Panc1 (cell line): Measurements from ENCODE around the gene TSPAN2. TPM values are rescaled to one million over a fixed set of nuclear protein-coding genes. Genes with fewer than 3 reads are reported as not detected.

ENCODE experiments used
- ATAC-seq: fragments of 200-7000 bp; cut with Tn5 transposase; 2 replicates; pipeline ENCODE4 v1.9.1; 2020; ENCODE audit warnings: mild to moderate bottlenecking, moderate library complexity
- BruUV-seq: library from RNA; stranded (reverse); fragments of 400-500 nt; replicated peaks from 2 replicates; lab custom pipeline; 2021; lab: Mats Ljungman, UMichigan
- CTCF ChIA-PET: fragments of 300-600 bp; sonication (Branson Sonifier 250); formaldehyde crosslinking; loops from one replicate; lab custom pipeline; 2022; ENCODE audit warnings: antibody characterized with exemption; lab: Charles Lee
- POLR2A ChIA-PET: fragments of 300-600 bp; sonication (Branson Sonifier 250); formaldehyde crosslinking; loops from one replicate; lab custom pipeline; 2022; ENCODE audit warnings: antibody characterized with exemption; lab: Charles Lee
- DNase-seq: peaks from one replicate; pipeline ENCODE4 v3.0.0-alpha.2; 2010; ENCODE audit warnings: low read depth, low spot score
- H3K27ac ChIP-seq: 2 replicates; pipeline ENCODE4 v1.5.1; 2011; ENCODE audit warnings: mild to moderate bottlenecking, low read length, inconsistent platforms
- H3K27me3 ChIP-seq: fragments of 200-500 bp; sonication (Bioruptor generic); 2 replicates; pipeline ENCODE4 v1.6.0; 2014; ENCODE audit warnings: low read length, inconsistent platforms; ENCODE audit not compliant: control insufficient read depth, insufficient read depth
- H3K36me3 ChIP-seq: fragments of 200-500 bp; sonication (Bioruptor generic); 2 replicates; pipeline ENCODE4 v1.5.1; 2014; ENCODE audit warnings: inconsistent platforms, mild to moderate bottlenecking, low read length, moderate library complexity; ENCODE audit not compliant: control insufficient read depth, insufficient read depth
- H3K4me1 ChIP-seq: 2 replicates; pipeline ENCODE4 v1.5.1; 2011; ENCODE audit warnings: inconsistent platforms, mild to moderate bottlenecking, low read length, moderate library complexity; ENCODE audit not compliant: control insufficient read depth, insufficient read depth
- H3K4me3 ChIP-seq, 2 experiments: 2 replicates each; pipeline ENCODE4 v1.5.1; 2011 to 2012; ENCODE audit warnings: low read depth in 2 of 2, low read length in 2 of 2, mild to moderate bottlenecking in 2 of 2, inconsistent platforms in 1 of 2, moderate library complexity in 1 of 2
- H3K9me3 ChIP-seq: fragments of 200-500 bp; sonication (Bioruptor generic); 2 replicates; pipeline ENCODE4 v1.5.1; 2014; ENCODE audit warnings: low read depth, mild to moderate bottlenecking, inconsistent platforms, low read length, moderate library complexity; ENCODE audit not compliant: control insufficient read depth, insufficient read depth
- POLR2AphosphoS5 ChIP-seq: IDR thresholded peaks from 2 replicates; pipeline ENCODE4 v1.6.1; 2012; ENCODE audit warnings: mild to moderate bottlenecking, low read depth, low read length, moderate library complexity
- SIN3A ChIP-seq: IDR thresholded peaks from 2 replicates; pipeline ENCODE4 v1.6.1; 2012; ENCODE audit warnings: low read depth, mild to moderate bottlenecking, low read length, moderate library complexity, borderline replicate concordance; ENCODE audit not compliant: insufficient read depth
- TCF7L2 ChIP-seq: IDR thresholded peaks from 2 replicates; pipeline ENCODE4 v1.6.1; 2011; ENCODE audit warnings: mild to moderate bottlenecking, low read depth, low read length, inconsistent platforms
- in situ Hi-C: cut with HindIII; loops from 2 replicates; pipeline ENCODE4 v1.10.0; 2016; ENCODE audit warnings: low sequenced_read_pairs, low pct_unique_long_range_greater_than_20kb
- intact Hi-C: fragments of 100-400 bp; cut with micrococcal nuclease; formaldehyde crosslinking; loops from one replicate; pipeline ENCODE4 v1.10.0; 2022; ENCODE audit not compliant: unreplicated experiment
- total RNA-seq: library from RNA; stranded (reverse); gene quantifications from one replicate; pipeline ENCODE4 v1.2.1, GENCODE V29; 2021; ENCODE audit not compliant: unreplicated experiment
- TF ChIP-seq, protein P1 (sequence below), 2 experiments: IDR thresholded peaks; 2 replicates each; pipeline ENCODE4 v1.6.1; 2011 to 2012; ENCODE audit warnings: low read depth in 2 of 2, control low read depth in 1 of 2, low read length in 1 of 2, mild to moderate bottlenecking in 1 of 2, moderate library complexity in 1 of 2; ENCODE audit not compliant: insufficient read depth in 1 of 2
- TF ChIP-seq, protein P2 (sequence below): fragments of 450-650 bp; IDR thresholded peaks from 2 replicates; pipeline ENCODE4 v1.5.1; 2017; ENCODE audit warnings: mild to moderate bottlenecking

Gene TSPAN2
- total RNA-seq, 1 experiment from 2014 or later = not detected

DNA sequence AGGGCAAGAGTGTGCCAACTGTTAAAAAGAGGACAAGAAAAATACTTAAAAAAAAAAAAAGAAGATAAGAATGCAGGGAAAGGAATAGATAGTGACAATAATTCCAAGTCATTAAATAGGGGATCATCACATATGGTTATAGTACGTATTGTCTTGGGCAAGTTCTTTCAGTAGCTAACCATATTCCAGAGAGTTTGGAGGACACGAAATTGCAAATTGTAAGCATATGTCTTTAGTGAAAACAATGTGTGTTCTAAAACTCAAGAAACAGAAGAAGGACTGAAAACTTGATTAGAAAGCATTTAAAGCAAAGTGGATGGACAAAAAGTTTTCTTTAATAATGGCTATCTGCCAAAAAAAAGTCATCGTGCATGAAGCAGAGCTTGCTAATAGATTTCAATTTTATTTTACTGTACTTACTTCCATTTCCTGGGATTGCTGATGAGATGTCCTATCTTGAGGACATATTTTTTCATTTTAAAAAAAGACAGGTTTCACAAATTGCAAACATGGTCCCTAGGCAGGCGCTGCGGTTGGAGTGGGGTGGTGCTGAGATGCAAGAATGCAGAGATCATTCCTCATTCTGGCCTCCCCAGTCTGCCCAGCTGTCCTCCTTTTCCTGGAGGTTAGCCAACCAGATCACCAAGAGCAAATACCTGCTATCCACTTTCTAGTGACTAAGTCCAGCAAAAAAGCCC lies 11.9 kb downstream of the TSPAN2 start:
- BruUV-seq = no TSS peak
- peaks cover 2% of the 10 kb centered on the region; the same call in 1 of the 2 replicates for H3K27me3 ChIP-seq
- TF ChIP-seq TCF7L2 (no peak), POLR2AphosphoS5 (no peak), SIN3A (no peak)
- TF ChIP-seq, protein P1, sequence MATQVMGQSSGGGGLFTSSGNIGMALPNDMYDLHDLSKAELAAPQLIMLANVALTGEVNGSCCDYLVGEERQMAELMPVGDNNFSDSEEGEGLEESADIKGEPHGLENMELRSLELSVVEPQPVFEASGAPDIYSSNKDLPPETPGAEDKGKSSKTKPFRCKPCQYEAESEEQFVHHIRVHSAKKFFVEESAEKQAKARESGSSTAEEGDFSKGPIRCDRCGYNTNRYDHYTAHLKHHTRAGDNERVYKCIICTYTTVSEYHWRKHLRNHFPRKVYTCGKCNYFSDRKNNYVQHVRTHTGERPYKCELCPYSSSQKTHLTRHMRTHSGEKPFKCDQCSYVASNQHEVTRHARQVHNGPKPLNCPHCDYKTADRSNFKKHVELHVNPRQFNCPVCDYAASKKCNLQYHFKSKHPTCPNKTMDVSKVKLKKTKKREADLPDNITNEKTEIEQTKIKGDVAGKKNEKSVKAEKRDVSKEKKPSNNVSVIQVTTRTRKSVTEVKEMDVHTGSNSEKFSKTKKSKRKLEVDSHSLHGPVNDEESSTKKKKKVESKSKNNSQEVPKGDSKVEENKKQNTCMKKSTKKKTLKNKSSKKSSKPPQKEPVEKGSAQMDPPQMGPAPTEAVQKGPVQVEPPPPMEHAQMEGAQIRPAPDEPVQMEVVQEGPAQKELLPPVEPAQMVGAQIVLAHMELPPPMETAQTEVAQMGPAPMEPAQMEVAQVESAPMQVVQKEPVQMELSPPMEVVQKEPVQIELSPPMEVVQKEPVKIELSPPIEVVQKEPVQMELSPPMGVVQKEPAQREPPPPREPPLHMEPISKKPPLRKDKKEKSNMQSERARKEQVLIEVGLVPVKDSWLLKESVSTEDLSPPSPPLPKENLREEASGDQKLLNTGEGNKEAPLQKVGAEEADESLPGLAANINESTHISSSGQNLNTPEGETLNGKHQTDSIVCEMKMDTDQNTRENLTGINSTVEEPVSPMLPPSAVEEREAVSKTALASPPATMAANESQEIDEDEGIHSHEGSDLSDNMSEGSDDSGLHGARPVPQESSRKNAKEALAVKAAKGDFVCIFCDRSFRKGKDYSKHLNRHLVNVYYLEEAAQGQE (IDR thresholded peaks at IDR 0.05; ENCODE audit: insufficient read depth in 1 of 2, low read depth in 2 of 2, low read length in 1 of 2) = no peak
- TF ChIP-seq, protein P2, sequence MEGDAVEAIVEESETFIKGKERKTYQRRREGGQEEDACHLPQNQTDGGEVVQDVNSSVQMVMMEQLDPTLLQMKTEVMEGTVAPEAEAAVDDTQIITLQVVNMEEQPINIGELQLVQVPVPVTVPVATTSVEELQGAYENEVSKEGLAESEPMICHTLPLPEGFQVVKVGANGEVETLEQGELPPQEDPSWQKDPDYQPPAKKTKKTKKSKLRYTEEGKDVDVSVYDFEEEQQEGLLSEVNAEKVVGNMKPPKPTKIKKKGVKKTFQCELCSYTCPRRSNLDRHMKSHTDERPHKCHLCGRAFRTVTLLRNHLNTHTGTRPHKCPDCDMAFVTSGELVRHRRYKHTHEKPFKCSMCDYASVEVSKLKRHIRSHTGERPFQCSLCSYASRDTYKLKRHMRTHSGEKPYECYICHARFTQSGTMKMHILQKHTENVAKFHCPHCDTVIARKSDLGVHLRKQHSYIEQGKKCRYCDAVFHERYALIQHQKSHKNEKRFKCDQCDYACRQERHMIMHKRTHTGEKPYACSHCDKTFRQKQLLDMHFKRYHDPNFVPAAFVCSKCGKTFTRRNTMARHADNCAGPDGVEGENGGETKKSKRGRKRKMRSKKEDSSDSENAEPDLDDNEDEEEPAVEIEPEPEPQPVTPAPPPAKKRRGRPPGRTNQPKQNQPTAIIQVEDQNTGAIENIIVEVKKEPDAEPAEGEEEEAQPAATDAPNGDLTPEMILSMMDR = no peak

DNA sequence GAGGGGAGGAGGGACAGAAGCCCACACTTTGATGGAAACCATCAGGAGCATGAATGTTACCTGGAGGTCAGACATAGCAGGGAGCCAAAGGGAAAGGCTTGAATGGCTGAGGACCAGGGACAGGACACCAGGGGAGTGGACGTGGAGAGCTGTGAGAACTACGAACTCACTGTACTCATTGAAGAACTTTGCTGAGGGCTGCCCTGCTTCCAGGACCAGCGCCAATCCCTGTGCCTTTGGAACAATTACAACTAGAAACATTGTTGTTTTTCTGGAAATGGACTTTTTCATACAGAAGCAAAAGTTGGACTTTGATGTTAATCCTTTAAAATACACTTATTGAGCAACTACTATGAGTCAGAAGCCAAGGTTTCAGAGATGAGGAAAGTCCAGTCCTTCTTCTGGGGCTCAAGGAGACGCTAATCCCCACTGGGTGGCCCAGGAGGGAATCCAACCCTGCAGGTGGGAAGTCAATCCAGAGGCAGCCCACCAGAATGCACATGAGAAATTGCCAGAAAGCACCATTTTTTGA lies 12.9 kb downstream of the TSPAN2 start:
- TF ChIP-seq SIN3A (no peak), TCF7L2 (no peak), POLR2AphosphoS5 (no peak)
- TF ChIP-seq, protein P1 (IDR thresholded peaks at IDR 0.05; ENCODE audit: insufficient read depth in 1 of 2, low read depth in 2 of 2, low read length in 1 of 2) = no peak
- TF ChIP-seq, protein P2 = no peak
- POLR2A ChIA-PET = no interaction called here
- intact Hi-C loops (no loop called here), in situ Hi-C loops (no loop called here)
- Histone ChIP-seq H3K27me3 (peaks cover 2% of the 10 kb centered on the region; the same call in 1 of the 2 replicates), H3K4me3 (no peak overlapping the region), H3K9me3 (no peaks in the 10 kb centered on the region), H3K36me3 (no peaks in the 10 kb centered on the region), H3K4me1 (no peaks in the 10 kb centered on the region), H3K27ac (no peak overlapping the region)
- no TSS peak for BruUV-seq
- no peak for ATAC-seq
- CTCF ChIA-PET = no interaction called here
- no peak for DNase-seq

More for the DNA sequence above, 11.9 kb downstream of the TSPAN2 start:
- DNase-seq (no peak), ATAC-seq (no peak)
- intact Hi-C loops = no loop called here
- CTCF ChIA-PET = no interaction called here
- in situ Hi-C loops = no loop called here
- H3K27ac ChIP-seq = no peak overlapping the region
- H3K36me3 ChIP-seq = no peaks in the 10 kb centered on the region
- H3K4me3 ChIP-seq = no peak overlapping the region
- no peaks in the 10 kb centered on the region for H3K9me3 ChIP-seq
- no peaks in the 10 kb centered on the region for H3K4me1 ChIP-seq
- POLR2A ChIA-PET = no interaction called here
